ENCODE results near the gene CALD1.

- no peak for TF ChIP-seq CTCF (IDR thresholded peaks at IDR 0.05)
- TF ChIP-seq POLR2A (IDR thresholded peaks at IDR 0.05), result no peak
Measured at GRCh38 chr7:134968110-134968509, 188.7 kb downstream of the CALD1 start.
